LoVo (cell line): ENCODE results near the gene C11orf52.
A peak's percentile ranks its signal among the peaks of the same experiment; 100 is the strongest.
"Not testable (repeated sequence)": the region's sequence is repeated elsewhere in the genome, so short reads cannot be mapped to it uniquely, and the experiment has no call there.

Experiments
- DNase-seq: peaks from one replicate; pipeline ENCODE4 v3.0.0-alpha.2; 2016; ENCODE audit warnings: low spot score

Gene C11orf52

GRCh38 chr11:111918390-111919256 is at the start of gene C11orf52:
Gene C11orf52, plus strand, starts transcription at chr11:111918913. Its CDS starts 60 bp downstream, at chr11:111918973.
- DNase-seq, result peak; percentile 85

GRCh38 chr11:111870113-111870512 is 48.6 kb upstream of the C11orf52 start:
- no peak for DNase-seq

DNA sequence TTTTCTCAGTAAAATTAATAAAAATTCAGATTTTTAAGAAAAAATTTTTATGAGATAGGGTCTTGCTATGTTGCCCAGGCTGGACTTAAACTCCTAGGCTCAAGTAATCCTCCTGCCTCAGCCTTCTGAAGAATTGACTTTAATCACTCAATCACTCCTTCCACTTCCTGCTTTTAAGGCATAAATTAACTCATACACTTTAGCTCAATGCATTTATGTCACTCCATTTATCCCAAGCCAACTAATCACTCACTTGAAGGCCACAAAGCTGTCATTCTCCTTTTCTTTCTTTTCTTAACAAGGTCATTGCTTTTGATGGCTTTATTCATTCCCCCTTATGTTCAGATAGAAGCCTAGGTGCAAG is 48.2 kb upstream of the C11orf52 start:
- no peak for DNase-seq

DNA sequence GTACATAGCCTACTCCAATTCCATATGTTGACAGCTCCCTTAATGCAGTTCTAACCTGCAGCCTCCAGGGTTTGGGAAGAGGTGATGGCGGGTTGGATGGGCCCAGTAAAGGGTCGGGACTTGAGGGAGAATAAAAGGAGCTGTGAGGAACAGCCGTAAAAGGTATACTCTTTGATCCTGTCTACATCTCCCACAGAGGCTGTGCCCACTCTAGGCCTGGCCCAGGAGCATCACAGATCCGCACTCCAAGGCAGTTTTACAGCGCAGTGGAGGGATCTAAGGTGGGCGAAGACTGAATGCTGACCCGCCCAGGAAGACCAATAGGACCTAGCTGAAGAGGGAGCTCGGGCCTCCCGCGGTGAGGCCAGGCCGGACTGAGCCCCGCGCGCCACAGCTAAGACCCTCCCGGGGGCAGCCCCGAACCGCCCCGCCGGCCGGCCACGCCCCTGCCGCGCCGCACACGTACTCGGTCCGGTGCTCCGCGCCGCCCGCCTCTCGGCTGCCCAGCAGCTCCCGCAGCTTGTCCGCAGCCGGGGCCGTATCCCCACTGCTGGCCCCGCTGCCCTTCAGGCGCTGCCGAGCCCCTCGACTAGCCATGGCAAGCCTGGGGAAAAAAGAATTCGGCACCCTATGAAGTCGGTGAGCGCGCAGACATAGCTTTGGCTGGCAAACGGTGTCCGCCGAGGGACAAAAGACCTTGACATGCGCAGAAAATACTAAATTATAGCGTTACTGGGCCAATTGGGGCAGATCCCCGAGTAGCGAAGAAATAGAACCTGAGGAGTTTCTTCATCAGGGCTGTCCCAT is 47.6 kb upstream of the C11orf52 start, which contains the start of gene ALG9:
Gene ALG9 (minus strand): TSS at position 696 of the 807 bp plus-strand sequence. CDS start 99 bp downstream, at position 597.
- peak; percentile 80 for DNase-seq

- DNase-seq, result no peak
These were observed 47.0 kb upstream of the C11orf52 start for GRCh38 chr11:111871693-111872161.

DNA sequence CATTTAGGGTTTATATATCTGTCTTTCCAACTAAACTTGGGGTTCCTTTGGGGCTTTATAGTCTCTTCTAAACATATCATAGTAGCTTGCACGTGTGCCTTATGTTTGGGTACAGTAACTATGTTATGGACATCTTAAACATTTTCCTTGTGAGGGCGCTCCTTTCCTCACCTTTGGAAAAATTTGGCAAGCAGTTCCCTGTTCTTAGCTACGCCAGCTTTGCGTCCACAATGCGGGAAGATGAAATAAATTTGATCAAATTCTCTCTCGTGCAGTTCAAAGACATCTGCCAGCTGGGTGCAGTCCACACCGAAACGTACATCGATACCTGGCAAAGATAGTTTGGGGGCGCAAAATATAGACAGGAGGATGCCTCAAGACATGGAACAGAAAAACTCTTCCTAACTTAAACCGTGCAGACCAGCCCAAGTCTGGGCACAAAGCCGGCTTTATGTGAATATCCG is 40.3 kb upstream of the C11orf52 start:
- DNase-seq, result peak; percentile 24

DNA sequence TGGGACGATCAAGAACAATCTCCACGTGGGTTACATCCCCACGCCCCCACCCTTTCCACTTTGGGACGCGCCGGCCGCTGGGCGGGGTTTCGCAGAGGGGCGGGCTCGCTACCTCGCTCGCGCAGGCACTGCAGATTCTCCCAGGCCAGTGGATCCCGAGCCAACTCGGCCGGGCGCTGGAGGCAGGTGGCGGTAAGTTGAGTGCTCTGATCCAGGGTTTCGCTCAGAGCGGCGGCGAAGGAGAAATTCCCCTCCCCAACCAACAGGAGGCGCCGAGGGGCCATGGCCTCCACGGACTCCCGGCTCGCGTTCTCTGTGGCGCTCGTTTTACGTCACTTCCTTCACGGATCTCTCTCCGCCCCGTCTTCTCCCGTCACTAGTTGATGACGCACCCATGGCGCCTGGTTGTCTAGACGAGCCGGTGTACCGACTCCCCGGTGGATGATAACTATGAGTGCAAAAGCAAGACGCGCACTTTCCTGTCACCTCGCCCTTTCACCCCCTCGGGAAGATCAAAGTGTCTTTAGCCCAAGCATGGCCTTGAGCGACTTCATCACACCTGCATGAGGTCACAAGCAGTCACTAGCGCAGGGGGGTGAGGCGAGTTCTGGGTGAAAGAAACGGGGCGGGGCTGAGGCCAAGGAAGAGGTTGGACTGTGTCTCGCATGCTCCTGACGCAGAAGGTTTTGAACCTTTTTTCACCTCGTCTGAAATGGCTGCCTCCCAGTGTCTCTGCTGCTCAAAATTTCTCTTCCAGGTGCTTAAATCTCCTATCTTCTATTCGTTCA is 39.7 kb upstream of the C11orf52 start, which contains the start of the genes CFAP68 and FDXACB1:
Gene CFAP68 (plus strand): TSS at position 693 of the 788 bp plus-strand sequence. CDS start 20 bp downstream, at position 713.
Gene FDXACB1 (minus strand): TSS at position 317 of the 788 bp plus-strand sequence. CDS start 33 bp downstream, at position 284.
- peak; percentile 93 for DNase-seq

GRCh38 chr11:111879637-111879960 is 39.1 kb upstream of the C11orf52 start:
- DNase-seq, result no peak

- no peak for DNase-seq
These were observed 36.5 kb upstream of the C11orf52 start for GRCh38 chr11:111882202-111882601.

GRCh38 chr11:111885053-111885452 is 33.7 kb upstream of the C11orf52 start:
- DNase-seq, result not testable (repeated sequence)

DNA sequence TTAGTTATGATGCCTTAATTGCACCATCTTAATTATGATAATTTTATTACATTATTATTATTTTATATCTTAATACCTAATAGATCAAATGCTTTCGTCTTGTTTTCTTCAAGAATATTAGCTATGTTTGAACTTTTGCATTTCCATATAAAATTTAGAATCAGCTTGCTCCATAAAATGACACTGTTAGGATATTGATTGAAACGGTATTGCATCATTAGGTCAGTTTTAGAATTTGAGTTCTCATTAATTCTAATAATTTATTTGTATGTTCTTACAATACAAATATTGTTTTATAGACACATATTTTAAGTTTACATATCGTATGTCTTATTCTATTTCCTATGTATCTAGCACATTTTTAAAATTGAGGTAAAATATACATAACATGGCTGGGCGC is 32.7 kb upstream of the C11orf52 start:
- no peak for DNase-seq

DNA sequence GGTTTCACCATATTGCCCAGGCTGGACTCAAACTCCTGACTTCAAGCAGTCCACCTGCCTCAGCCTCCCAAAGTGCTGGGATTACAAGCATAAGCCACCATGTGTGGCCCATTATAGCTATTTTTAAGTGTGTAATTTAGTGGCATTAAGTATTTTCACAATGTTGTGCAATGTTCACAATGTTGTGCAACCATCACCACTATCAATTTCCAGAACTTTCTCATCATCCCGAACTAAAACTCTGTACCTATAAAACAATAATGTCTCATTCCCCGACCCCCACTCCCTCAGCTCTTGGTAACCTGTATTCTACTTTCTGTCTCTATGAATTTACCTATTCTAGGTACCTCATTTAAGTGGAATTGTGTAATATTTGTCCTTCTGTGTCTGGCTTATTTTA is 31.9 kb upstream of the C11orf52 start:
- no peak for DNase-seq

GRCh38 chr11:111905411-111905810 is 13.3 kb upstream of the C11orf52 start:
- DNase-seq, result no peak

DNA sequence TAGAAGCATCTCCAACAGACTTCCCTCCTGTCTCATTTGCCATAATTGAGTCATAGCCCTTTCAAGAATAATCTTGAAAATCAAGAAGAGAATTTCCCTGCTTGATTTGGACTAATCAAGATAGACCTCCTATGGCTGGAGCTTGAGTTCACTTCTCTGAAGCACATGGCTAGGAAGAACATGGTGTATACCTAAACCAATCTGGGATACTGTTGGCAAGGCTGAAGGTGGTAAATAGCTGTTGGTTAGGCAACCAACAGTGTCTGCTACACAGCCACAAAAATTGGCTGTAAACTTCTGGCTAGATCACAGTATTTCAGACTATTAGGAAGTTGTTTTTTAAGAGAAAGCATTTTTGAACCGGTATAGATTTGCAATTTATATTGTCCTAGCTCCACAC is 12.0 kb upstream of the C11orf52 start:
- no peak for DNase-seq

GRCh38 chr11:111908639-111909305 is 9.9 kb upstream of the C11orf52 start:
- no peak for DNase-seq

DNA sequence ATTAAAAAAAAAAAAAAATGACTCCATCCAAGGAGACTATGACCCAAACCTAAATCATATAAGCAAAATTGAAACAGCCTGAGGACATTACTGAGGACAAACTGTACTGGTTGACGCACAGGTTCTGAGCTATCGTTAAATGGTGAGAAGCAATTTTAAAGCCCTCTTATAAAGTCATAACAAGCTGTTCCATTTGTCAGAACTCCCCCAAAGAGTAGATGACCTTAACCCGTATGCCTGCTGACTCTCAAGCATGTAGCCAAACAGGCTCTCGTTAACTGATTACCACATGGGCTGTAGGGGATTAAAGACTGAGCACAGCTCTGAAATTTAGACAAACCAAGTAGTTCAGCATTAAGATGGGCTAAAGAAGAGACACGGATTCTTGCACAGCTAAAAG is 9.3 kb upstream of the C11orf52 start:
- no peak for DNase-seq

DNA sequence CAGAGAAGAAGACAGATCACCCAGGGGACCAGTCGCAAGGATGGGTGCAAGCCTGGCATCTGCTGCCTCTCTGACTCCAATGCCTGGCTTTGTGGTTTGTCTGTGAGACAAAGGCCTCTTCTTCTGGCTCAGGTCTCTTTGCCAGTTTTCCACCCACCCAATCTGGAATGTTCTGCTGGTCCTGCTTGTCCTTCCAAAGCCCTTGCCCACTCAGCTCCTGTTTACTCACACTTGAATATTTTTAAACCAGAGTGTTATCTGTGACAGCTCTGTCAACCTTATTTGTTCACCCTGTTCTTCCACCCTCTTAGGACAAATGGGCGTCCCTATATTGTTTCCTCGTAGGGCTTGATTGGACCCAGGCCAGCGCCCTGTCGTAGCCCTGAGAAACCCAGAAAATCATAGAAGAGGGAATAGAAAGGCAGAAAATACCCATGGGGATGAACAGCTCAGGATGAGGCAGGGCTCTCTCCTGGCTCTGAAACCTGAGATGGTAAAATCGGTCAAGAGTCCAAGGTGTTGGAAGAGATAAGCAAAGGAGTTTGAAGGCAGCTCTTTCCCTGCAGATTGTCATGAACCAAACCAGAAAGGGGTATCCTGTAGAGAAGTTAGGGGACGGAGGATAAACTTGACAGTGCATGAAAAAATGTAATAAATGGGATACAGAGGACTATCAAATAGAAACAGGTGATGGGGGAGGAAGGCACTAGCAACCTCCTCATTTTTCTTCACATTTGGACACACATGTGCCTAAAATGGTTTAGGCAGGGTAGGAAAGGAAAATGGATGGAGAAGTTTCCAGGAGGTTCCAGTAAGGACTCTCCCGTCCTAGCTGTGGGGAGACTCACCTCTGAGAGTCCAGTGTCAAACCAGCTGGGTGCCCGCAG is 7.8 kb upstream of the C11orf52 start:
- no peak for DNase-seq

DNA sequence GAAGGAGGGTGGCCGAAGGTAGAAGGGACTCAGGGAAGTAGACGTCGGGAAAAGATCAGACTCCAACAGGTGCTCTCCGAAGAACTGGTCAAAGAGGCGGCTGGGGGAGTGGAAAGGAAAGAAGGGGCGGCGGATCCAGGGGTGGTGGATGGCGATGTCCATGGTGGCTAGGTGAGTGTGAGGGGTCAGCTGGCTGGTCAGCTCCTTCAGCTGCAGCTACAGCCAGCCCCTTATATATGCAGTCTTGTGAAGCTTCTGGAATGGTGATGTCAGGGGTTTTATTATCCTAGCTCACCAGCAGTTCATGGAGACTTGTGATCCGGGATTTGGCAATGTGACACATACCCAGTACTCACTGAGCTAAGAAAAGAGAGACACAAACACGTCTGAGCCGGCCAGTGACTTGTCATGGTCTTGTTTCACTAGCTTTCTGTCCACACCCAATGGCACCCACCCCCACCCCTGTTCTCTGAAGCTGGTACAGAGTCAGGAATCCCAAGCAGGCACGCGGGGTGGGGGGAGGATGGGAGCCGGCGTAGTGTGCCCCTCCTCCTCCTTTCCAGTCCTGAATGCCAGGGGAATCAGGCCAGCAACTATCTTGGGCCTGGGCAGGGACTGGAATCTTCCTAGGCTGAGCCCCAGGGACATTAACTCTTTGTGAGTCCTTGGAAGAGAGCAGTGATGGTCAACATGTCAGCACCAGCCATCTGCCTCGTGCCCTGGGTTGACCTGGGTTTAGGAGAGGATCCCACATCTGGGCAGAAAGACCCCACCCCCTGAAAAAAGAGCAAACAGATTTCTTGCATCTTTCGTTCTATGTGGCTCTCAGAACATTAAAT is 6.9 kb upstream of the C11orf52 start, which contains the start of gene CRYAB:
Gene CRYAB (minus strand): TSS at position 208 of the 839 bp plus-strand sequence. CDS start 46 bp downstream, at position 162.
- DNase-seq, result peak; percentile 25

GRCh38 chr11:111912535-111912934 is 6.2 kb upstream of the C11orf52 start, which contains the start of gene HSPB2:
Gene HSPB2, plus strand, starts transcription at chr11:111912734. Its CDS starts 96 bp downstream, at chr11:111912830.
- DNase-seq, result no peak
